Measurements from ENCODE around the gene TMEM132D.

TMEM132D gene

GRCh38 chr12:129096968-129097367 lies 806.9 kb downstream of the TMEM132D start:
- H3K36me3 ChIP-seq (ENCODE audit: insufficient read depth, low read length) = no peaks in the 10 kb centered on the region
- no peaks in the 10 kb centered on the region for H3K79me2 ChIP-seq (ENCODE audit: control insufficient read depth, insufficient read depth, low read length, unreplicated experiment)
- H3K27me3 ChIP-seq (ENCODE audit: insufficient read depth, low read length) = no peaks in the 10 kb centered on the region
- no peak overlapping the region for H3K4me3 ChIP-seq (ENCODE audit: low read depth, low read length)
- H3K4me1 ChIP-seq (ENCODE audit: control insufficient read depth, insufficient read depth, low read length, unreplicated experiment) = no peaks in the 10 kb centered on the region
- H3K27ac ChIP-seq (ENCODE audit: low read depth, low read length) = no peak overlapping the region
- H2AFZ ChIP-seq (ENCODE audit: low read length, unreplicated experiment) = no peak overlapping the region

DNA sequence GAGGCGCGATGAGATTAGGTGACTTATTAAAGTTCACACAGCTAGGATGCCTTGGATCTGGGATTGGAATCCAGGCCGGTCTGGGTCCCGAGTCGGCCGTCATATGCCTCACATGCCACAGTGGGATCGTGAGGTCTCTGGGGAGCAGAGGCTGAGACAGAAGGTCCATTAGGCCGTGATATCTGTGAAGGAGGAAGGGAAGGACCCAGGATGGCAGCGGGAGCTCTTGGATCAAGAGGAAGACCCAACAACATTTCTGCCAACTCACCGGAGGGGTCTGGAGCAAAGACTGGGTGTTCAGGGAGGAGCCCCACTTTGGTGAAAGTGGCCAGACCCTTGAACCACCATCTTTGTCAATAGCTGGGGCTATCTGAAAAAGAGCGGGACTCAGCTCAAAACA lies 807.6 kb downstream of the TMEM132D start:
- Histone ChIP-seq H3K36me3 (ENCODE audit: insufficient read depth, low read length) (no peaks in the 10 kb centered on the region), H2AFZ (ENCODE audit: low read length, unreplicated experiment) (no peak overlapping the region), H3K27ac (ENCODE audit: low read depth, low read length) (no peak overlapping the region), H3K4me1 (ENCODE audit: control insufficient read depth, insufficient read depth, low read length, unreplicated experiment) (no peaks in the 10 kb centered on the region), H3K79me2 (ENCODE audit: control insufficient read depth, insufficient read depth, low read length, unreplicated experiment) (no peaks in the 10 kb centered on the region), H3K27me3 (ENCODE audit: insufficient read depth, low read length) (no peaks in the 10 kb centered on the region), H3K4me3 (ENCODE audit: low read depth, low read length) (no peak overlapping the region)

- H3K4me3 ChIP-seq (ENCODE audit: low read depth, low read length) = no peak overlapping the region
- no peak overlapping the region for H2AFZ ChIP-seq (ENCODE audit: low read length, unreplicated experiment)
- no peaks in the 10 kb centered on the region for H3K4me1 ChIP-seq (ENCODE audit: control insufficient read depth, insufficient read depth, low read length, unreplicated experiment)
- H3K27ac ChIP-seq (ENCODE audit: low read depth, low read length) = no peak overlapping the region
- no peaks in the 10 kb centered on the region for H3K79me2 ChIP-seq (ENCODE audit: control insufficient read depth, insufficient read depth, low read length, unreplicated experiment)
- H3K36me3 ChIP-seq (ENCODE audit: insufficient read depth, low read length) = no peaks in the 10 kb centered on the region
- no peaks in the 10 kb centered on the region for H3K27me3 ChIP-seq (ENCODE audit: insufficient read depth, low read length)
These were observed 814.2 kb downstream of the TMEM132D start for GRCh38 chr12:129089576-129089975.

DNA sequence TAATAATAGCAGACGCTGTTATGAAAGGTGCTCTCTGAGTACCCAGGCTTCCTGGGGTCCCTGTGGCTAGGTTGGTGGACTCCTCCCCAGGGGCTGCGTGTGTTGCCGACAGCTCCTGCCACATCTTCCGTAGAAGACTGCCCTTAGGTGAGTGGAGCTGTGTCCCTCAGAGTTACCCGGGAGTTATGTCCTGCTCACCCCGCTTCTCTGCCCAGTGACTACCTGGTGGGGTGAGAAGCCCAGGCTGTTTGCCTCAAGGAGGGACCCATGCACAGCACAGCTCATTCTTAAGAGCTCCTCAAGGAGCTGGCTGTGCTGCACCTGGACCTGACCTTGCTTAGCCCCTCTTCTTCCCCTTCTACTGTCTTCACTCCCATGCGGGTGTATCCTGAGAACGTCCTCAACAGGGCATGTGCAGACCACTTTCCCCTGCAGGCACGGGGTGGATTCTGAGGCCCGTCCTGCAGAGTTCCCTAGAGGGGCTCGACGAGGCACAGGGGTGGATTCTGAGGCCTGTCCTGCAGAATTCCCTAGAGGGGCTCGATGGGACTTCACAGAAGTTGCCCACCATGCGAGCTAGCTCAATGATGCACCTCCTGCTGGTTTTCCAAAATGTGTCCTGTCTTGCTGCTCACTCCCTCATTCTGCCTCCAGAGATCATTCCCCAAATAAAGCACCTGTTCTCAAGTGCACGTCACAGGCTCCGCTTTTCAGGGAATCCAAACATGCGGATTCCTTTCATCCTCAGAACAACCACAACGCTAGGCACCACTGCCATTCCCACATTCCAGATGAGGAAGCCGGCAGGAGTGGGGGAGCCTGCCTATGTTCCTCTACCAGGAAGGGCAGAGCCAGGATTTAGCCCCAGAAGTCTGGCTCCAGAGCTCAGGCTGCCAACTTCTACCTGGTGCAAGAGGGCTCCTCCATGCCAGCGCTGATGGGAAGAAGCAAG lies 818.7 kb downstream of the TMEM132D start:
- Histone ChIP-seq H3K4me1 (ENCODE audit: control insufficient read depth, insufficient read depth, low read length, unreplicated experiment) (no peaks in the 10 kb centered on the region), H3K36me3 (ENCODE audit: insufficient read depth, low read length) (no peaks in the 10 kb centered on the region), H3K27me3 (ENCODE audit: insufficient read depth, low read length) (no peaks in the 10 kb centered on the region), H3K4me3 (ENCODE audit: low read depth, low read length) (no peak overlapping the region), H3K79me2 (ENCODE audit: control insufficient read depth, insufficient read depth, low read length, unreplicated experiment) (no peaks in the 10 kb centered on the region), H3K27ac (ENCODE audit: low read depth, low read length) (no peak overlapping the region), H2AFZ (ENCODE audit: low read length, unreplicated experiment) (no peak overlapping the region)

DNA sequence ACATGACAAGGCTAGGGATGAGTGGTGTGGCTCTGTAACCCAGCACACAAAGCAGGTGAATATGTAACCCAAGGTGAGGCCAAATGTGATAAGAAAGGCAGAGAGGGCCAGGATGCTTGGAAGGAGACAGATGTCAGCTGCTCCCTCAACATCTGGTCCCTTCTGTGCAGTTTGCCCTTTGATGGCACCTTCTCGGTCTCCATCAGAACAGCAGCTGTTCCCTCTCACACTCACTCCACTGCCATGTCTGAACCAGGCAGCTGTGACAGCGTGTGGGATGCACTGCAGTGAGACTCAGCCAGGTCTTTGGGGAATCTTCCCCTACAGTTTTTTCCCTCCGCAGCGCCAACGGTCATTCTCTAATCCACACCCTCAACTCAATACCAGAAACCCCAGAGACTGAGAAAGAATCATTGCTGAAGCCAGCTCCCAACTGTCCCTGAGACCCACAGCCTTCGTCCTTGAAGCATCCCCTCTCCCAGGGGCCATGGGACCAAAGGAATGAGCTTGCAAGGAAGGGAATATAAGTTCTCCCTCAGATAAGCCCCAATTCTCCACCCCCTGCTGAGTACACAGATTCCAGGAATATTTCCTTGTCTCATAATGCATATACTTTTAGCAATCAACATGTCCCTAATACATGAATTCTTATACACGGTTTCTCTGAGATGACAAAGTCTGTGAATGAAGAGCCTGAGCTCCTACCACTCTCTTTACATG lies 820.5 kb downstream of the TMEM132D start:
- H2AFZ ChIP-seq (ENCODE audit: low read length, unreplicated experiment) = no peak overlapping the region
- H3K36me3 ChIP-seq (ENCODE audit: insufficient read depth, low read length) = no peaks in the 10 kb centered on the region
- no peaks in the 10 kb centered on the region for H3K79me2 ChIP-seq (ENCODE audit: control insufficient read depth, insufficient read depth, low read length, unreplicated experiment)
- H3K27me3 ChIP-seq (ENCODE audit: insufficient read depth, low read length) = no peaks in the 10 kb centered on the region
- no peak overlapping the region for H3K4me3 ChIP-seq (ENCODE audit: low read depth, low read length)
- H3K4me1 ChIP-seq (ENCODE audit: control insufficient read depth, insufficient read depth, low read length, unreplicated experiment) = no peaks in the 10 kb centered on the region
- H3K27ac ChIP-seq (ENCODE audit: low read depth, low read length) = no peak overlapping the region

- no peak overlapping the region for H3K4me3 ChIP-seq (ENCODE audit: low read depth, low read length)
- H3K79me2 ChIP-seq (ENCODE audit: control insufficient read depth, insufficient read depth, low read length, unreplicated experiment) = no peaks in the 10 kb centered on the region
- H3K27me3 ChIP-seq (ENCODE audit: insufficient read depth, low read length) = no peaks in the 10 kb centered on the region
- H3K4me1 ChIP-seq (ENCODE audit: control insufficient read depth, insufficient read depth, low read length, unreplicated experiment) = no peaks in the 10 kb centered on the region
- no peak overlapping the region for H3K27ac ChIP-seq (ENCODE audit: low read depth, low read length)
- no peak overlapping the region for H2AFZ ChIP-seq (ENCODE audit: low read length, unreplicated experiment)
- H3K36me3 ChIP-seq (ENCODE audit: insufficient read depth, low read length) = no peaks in the 10 kb centered on the region
These were observed 821.4 kb downstream of the TMEM132D start for GRCh38 chr12:129082441-129082840.

DNA sequence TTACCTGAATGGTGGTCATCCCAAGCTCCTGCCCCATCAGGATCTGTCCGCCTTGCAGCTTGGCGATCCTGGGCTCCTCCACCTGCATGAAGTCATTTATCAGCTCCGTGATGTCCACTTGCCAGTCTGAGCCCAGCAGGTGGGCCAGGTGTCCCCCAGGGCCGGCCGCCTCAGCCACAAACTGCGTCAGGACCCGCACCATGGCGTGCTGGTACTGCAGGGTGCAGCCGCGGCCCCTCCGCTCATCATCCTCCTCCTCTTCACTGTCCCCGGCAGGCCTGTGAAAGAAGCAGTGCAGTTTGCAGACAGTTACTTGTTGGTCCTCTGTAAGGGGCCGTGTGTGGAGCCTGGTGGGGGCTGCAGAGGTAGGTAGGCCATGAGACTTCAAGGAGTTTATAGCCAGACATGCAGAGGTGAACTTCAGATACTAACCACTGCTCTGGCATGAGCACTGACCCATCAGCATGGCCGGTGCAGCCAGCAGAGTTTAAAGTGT lies 822.0 kb downstream of the TMEM132D start:
- Histone ChIP-seq H3K27ac (ENCODE audit: low read depth, low read length) (no peak overlapping the region), H3K4me1 (ENCODE audit: control insufficient read depth, insufficient read depth, low read length, unreplicated experiment) (no peaks in the 10 kb centered on the region), H2AFZ (ENCODE audit: low read length, unreplicated experiment) (no peak overlapping the region)

DNA sequence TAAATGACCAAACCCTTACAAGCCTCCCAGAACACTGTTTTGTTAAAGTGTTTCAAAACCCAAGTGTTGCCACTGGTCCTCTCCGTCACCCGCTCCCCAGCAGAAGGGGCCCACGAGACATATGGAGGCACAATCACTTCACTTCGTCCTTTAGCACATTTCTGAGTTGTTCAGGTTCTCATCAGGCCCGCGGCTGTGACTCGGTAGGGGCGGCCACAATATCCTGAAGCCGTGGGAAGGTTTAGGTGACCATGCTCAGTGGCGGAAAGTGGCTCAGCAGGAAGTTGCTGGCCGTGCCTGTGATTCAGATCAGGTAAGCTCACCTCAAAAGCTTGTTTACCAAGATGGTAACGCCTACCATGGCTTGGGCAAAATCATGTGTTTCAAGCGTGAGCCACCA lies 823.0 kb downstream of the TMEM132D start:
- Histone ChIP-seq H3K27me3 (ENCODE audit: insufficient read depth, low read length) (no peaks in the 10 kb centered on the region), H3K4me1 (ENCODE audit: control insufficient read depth, insufficient read depth, low read length, unreplicated experiment) (no peaks in the 10 kb centered on the region), H2AFZ (ENCODE audit: low read length, unreplicated experiment) (no peak overlapping the region), H3K4me3 (ENCODE audit: low read depth, low read length) (no peak overlapping the region), H3K27ac (ENCODE audit: low read depth, low read length) (no peak overlapping the region), H3K79me2 (ENCODE audit: control insufficient read depth, insufficient read depth, low read length, unreplicated experiment) (no peaks in the 10 kb centered on the region), H3K36me3 (ENCODE audit: insufficient read depth, low read length) (no peaks in the 10 kb centered on the region)

More for the DNA sequence above, 822.0 kb downstream of the TMEM132D start:
- Histone ChIP-seq H3K36me3 (ENCODE audit: insufficient read depth, low read length) (no peaks in the 10 kb centered on the region), H3K4me3 (ENCODE audit: low read depth, low read length) (no peak overlapping the region), H3K79me2 (ENCODE audit: control insufficient read depth, insufficient read depth, low read length, unreplicated experiment) (no peaks in the 10 kb centered on the region), H3K27me3 (ENCODE audit: insufficient read depth, low read length) (no peaks in the 10 kb centered on the region)

DNA sequence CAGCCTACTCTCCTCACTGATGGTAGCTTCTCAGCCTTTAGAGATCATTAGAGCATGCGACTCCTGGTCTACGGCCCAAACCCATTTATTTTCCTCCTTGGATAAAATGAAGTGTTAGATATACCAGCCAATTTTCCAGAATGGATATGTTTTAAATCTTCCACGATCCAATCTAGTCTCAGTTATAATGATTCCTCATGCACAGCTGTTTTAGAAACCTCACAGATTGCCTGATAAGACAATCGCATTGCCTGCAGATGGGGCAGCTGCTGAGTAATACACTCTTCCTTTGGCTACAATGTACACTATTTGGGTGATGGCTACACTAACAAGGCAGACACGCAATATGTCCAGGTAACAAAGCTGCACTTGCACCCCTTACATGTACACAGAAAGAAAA lies 823.4 kb downstream of the TMEM132D start:
- Histone ChIP-seq H3K79me2 (ENCODE audit: control insufficient read depth, insufficient read depth, low read length, unreplicated experiment) (no peaks in the 10 kb centered on the region), H3K27me3 (ENCODE audit: insufficient read depth, low read length) (no peaks in the 10 kb centered on the region), H3K4me3 (ENCODE audit: low read depth, low read length) (no peak overlapping the region), H3K27ac (ENCODE audit: low read depth, low read length) (no peak overlapping the region), H3K4me1 (ENCODE audit: control insufficient read depth, insufficient read depth, low read length, unreplicated experiment) (no peaks in the 10 kb centered on the region), H2AFZ (ENCODE audit: low read length, unreplicated experiment) (no peak overlapping the region), H3K36me3 (ENCODE audit: insufficient read depth, low read length) (no peaks in the 10 kb centered on the region)

GRCh38 chr12:129079719-129080118 lies 824.1 kb downstream of the TMEM132D start:
- Histone ChIP-seq H3K79me2 (ENCODE audit: control insufficient read depth, insufficient read depth, low read length, unreplicated experiment) (no peaks in the 10 kb centered on the region), H3K4me3 (ENCODE audit: low read depth, low read length) (no peak overlapping the region), H3K27me3 (ENCODE audit: insufficient read depth, low read length) (no peaks in the 10 kb centered on the region), H3K27ac (ENCODE audit: low read depth, low read length) (no peak overlapping the region), H3K4me1 (ENCODE audit: control insufficient read depth, insufficient read depth, low read length, unreplicated experiment) (no peaks in the 10 kb centered on the region), H3K36me3 (ENCODE audit: insufficient read depth, low read length) (no peaks in the 10 kb centered on the region), H2AFZ (ENCODE audit: low read length, unreplicated experiment) (no peak overlapping the region)

Data from ACC112 (cell line).